ENCODE measurements around the gene AP1S1. TPM values are rescaled to one million over a fixed set of nuclear protein-coding genes. Genes with fewer than 3 reads are reported as not detected.

Gene AP1S1
- total and polyA plus RNA-seq, 2 of the 13 experiments (the other 11 are each of a cell fraction or from before 2014, with no cell fraction given), result 57.5 to 68.1 TPM

DNA sequence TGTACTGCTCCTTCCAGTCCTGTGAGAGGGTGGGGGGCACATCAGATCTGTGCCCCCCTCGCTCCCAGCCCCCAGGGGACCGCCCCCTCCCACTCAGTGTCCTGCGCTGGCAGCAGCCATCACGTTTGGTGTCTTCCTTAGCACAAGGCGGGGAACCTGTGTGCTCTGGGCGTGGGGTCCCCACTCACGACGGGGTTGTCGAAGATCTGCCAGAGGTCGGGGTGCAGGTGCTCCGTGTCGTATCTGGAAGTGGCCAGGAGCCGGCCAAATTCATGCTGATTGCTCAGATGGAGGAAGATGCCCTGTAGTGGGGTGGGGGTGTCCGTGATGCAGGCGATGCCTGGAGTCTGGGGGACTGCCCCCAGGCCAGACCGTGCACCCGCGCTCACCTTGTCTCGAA is 55.9 kb downstream of the AP1S1 start:
- in situ Hi-C loops (cut with HindIII; ENCODE audit: extremely low pct_ligation_motif_present, low pct_unique_long_range_greater_than_20kb), result no loop called here
- Histone ChIP-seq H3K4me3 (replicated peaks in 1 of 3; ENCODE audit: insufficient read depth in 1 of 3, low read depth in 2 of 3, low read length in 3 of 3) (no peak overlapping the region), H3K27ac (ENCODE audit: extremely low read length, insufficient read depth, low read length) (no peak overlapping the region), H4K20me1 (ENCODE audit: insufficient read depth, low read length) (no peaks in the 10 kb centered on the region), H3K9ac (ENCODE audit: insufficient read depth, low read depth, low read length) (no peak overlapping the region), H3K4me2 (ENCODE audit: low read depth, low read length) (no peak overlapping the region), H2AFZ (ENCODE audit: low read length) (no peak overlapping the region), H3K9me3 (ENCODE audit: low read length) (no peaks in the 10 kb centered on the region), H3K36me3 (replicated peaks in 1 of 2; ENCODE audit: control insufficient read depth in 1 of 2, insufficient read depth in 2 of 2, low read length in 2 of 2) (peaks cover 16 to 30% of the 10 kb centered on the region in 2 experiments; a peak in 4 of 5 replicates), H3K79me2 (ENCODE audit: insufficient read depth, low read length) (no peaks in the 10 kb centered on the region), H3K4me1 (ENCODE audit: insufficient read depth, low read length) (peaks cover 5% of the 10 kb centered on the region; the same call in 1 of the 2 replicates), H3K27me3 (ENCODE audit: control insufficient read depth in 1 of 2, insufficient read depth in 2 of 2, low read length in 2 of 2) (no peaks in the 10 kb centered on the region)
- ChIA-PET CTCF (ENCODE audit: low intra/inter-chr PET ratio, low total read pairs) (no interaction called here), POLR2A (interaction anchor here (11.2 kb wide), 1 partner anchor 6 kb away, joined by 202 read pairs; the partner anchor contains the start of gene MOGAT3)
- intact Hi-C loops (cut with micrococcal nuclease; ENCODE audit: unreplicated experiment), result no loop called here
- no TSS peak for BruUV-seq (replicated peaks)
- FAIRE-seq (no peak), DNase-seq (ENCODE audit: low spot score) (no peak), ATAC-seq (no peak)
- WGBS (ENCODE audit: low lambda C conversion rate), result 95% methylated on average over 12 of the region's 19 CpGs
- TF ChIP-seq ZBTB7B (CRISPR knock-in tag; IDR thresholded peaks at IDR 0.05), result no peak
- no peak for TF ChIP-seq ZNF432 (CRISPR knock-in tag; IDR thresholded peaks at IDR 0.05; ENCODE audit: borderline replicate concordance)
- no peak for TF ChIP-seq AFF4 (CRISPR knock-in tag; IDR thresholded peaks at IDR 0.05)
- no peak for TF ChIP-seq ZNF567 (CRISPR knock-in tag; IDR thresholded peaks at IDR 0.05; ENCODE audit: borderline replicate concordance)
- TF ChIP-seq AGO1 (IDR thresholded peaks at IDR 0.05; ENCODE audit: low read depth, low read length, poor library complexity, severe bottlenecking), result peak; percentile 86
- TF ChIP-seq DMAP1 (CRISPR knock-in tag; IDR thresholded peaks at IDR 0.05), result no peak
- TF ChIP-seq AGO2 (optimal IDR thresholded peaks at IDR 0.05; ENCODE audit: low read depth, low read length), result peak; percentile 71
- TF ChIP-seq RBFOX2 (IDR thresholded peaks at IDR 0.05; ENCODE audit: low read depth, low read length), result 0 out of 2 replicates have a peak, but pooled peaks have one; percentile 39
- TF ChIP-seq RNF2 (conservative IDR thresholded peaks at IDR 0.05; ENCODE audit: low read depth), result no peak
- TF ChIP-seq, protein P1, sequence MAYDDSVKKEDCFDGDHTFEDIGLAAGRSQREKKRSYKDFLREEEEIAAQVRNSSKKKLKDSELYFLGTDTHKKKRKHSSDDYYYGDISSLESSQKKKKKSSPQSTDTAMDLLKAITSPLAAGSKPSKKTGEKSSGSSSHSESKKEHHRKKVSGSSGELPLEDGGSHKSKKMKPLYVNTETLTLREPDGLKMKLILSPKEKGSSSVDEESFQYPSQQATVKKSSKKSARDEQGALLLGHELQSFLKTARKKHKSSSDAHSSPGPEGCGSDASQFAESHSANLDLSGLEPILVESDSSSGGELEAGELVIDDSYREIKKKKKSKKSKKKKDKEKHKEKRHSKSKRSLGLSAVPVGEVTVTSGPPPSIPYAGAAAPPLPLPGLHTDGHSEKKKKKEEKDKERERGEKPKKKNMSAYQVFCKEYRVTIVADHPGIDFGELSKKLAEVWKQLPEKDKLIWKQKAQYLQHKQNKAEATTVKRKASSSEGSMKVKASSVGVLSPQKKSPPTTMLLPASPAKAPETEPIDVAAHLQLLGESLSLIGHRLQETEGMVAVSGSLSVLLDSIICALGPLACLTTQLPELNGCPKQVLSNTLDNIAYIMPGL (CRISPR knock-in tag; IDR thresholded peaks at IDR 0.05; ENCODE audit: borderline replicate concordance in 1 of 2, low read depth in 1 of 2), result no peak
- TF ChIP-seq, protein P2, sequence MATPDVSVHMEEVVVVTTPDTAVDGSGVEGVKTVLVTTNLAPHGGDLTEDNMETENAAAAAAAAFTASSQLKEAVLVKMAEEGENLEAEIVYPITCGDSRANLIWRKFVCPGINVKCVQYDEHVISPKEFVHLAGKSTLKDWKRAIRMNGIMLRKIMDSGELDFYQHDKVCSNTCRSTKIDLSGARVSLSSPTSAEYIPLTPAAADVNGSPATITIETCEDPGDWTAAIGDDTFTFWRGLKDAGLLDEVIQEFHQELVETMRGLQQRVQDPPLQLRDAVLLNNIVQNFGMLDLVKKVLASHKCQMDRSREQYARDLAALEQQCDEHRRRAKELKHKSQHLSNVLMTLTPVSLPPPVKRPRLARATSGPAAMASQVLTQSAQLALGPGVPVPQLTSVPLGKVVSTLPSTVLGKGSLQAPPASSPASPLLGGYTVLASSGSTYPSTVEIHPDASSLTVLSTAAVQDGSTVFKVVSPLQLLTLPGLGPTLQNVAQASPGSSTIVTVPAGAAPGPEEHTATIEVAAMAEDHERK (CRISPR knock-in tag; IDR thresholded peaks at IDR 0.05; ENCODE audit: low read depth), result no peak
- TF ChIP-seq ZBTB38 (CRISPR knock-in tag; IDR thresholded peaks at IDR 0.05), result no peak
- no peak for TF ChIP-seq ZNF747 (CRISPR knock-in tag; IDR thresholded peaks at IDR 0.05; ENCODE audit: borderline replicate concordance)
- no peak for TF ChIP-seq MYPOP (CRISPR knock-in tag; IDR thresholded peaks at IDR 0.05)

All from HepG2 (cell line).